ENCODE results near the gene FOXO4.

FOXO4 gene

DNA sequence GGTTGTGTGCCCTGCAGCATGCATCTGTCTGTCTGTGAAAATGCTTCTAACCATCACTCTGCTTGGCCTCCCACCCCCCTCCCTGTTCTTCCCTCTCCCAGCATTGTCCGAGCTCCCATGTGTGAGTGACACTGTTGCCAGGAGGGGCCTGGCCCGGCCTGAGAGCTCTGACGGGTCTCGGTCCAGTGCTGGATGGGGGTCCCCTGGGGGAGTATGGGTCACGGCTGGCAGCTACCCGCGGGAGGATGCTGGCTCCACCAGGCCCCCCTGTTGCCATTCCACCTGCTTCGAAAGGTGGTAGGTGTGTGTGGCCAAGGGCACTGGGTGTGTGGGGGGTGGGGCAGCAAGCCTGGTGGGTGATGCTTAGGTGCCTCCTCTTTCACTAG is 52.6 kb downstream of the FOXO4 start:
- DNase-seq (ENCODE audit: low read depth): no peak
- Histone ChIP-seq H3K27me3 (replicated peaks; ENCODE audit: control insufficient read depth, insufficient read depth, low read length) (peaks cover 24% of the 10 kb centered on the region), H3K9me3 (ENCODE audit: control insufficient read depth, low read length) (no peaks in the 10 kb centered on the region), H3K36me3 (ENCODE audit: control insufficient read depth, insufficient read depth, low read length, severe bottlenecking) (no peaks in the 10 kb centered on the region), H3K4me1 (ENCODE audit: control insufficient read depth, insufficient read depth, low read length) (no peaks in the 10 kb centered on the region), H3K9ac (ENCODE audit: low read length) (no peak overlapping the region), H3K4me3 (ENCODE audit: low read length) (no peak overlapping the region)

DNA sequence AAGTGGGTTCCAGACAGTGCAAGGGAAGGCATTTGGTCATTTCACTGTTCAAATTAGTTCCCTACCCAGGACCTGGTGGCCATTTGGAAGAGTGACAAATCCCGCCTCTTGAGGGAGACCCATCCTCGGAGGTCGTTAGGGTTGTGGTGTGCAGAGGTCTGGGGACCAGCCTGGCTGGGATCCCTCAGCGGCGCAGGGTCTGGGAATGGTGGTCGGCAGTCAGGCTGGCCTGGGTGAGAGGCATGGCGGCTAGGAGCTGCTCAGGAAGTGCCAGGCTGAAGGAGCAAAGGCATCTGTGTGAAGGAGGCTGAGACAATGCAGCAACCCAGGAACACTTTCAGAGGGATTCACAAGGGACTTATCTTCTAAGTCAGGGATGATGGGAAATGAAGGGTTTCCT is 55.7 kb downstream of the FOXO4 start:
- H3K9ac ChIP-seq (ENCODE audit: low read length): no peak overlapping the region
- H3K4me3 ChIP-seq (ENCODE audit: low read length): no peak overlapping the region
- H3K27me3 ChIP-seq (replicated peaks; ENCODE audit: control insufficient read depth, insufficient read depth, low read length): peaks cover 43% of the 10 kb centered on the region
- no peak for DNase-seq (ENCODE audit: low read depth)
- no peaks in the 10 kb centered on the region for H3K9me3 ChIP-seq (ENCODE audit: control insufficient read depth, low read length)
- H3K36me3 ChIP-seq (ENCODE audit: control insufficient read depth, insufficient read depth, low read length, severe bottlenecking): no peaks in the 10 kb centered on the region
- H3K4me1 ChIP-seq (ENCODE audit: control insufficient read depth, insufficient read depth, low read length): no peaks in the 10 kb centered on the region
